Endometrial microvascular endothelial cells (primary cell): Measurements from ENCODE around the gene MAP4K1. TPM values are rescaled to one million over a fixed set of nuclear protein-coding genes. Genes with fewer than 3 reads are reported as not detected.

Source experiments
- in situ Hi-C: cut with HindIII; loops from 2 replicates; pipeline ENCODE4 v1.10.0; 2017; ENCODE audit warnings: low sequenced_read_pairs, low pct_unique_long_range_greater_than_20kb; ENCODE audit errors: inconsistent ontology term
- total RNA-seq: library from RNA; depleted of rRNA; stranded (reverse); fragments of >200 nt; gene quantifications from one replicate; pipeline ENCODE4 v1.2.3, GENCODE V29; 2015; ENCODE audit errors: inconsistent ontology term

The MAP4K1 gene
- total RNA-seq: not detected

- in situ Hi-C loops: no loop called here
Observed at GRCh38 chr19:38617764-38618589, at the start of gene MAP4K1. MAP4K1 (minus strand) TSS chr19:38617953; CDS start chr19:38617895, 58 bp downstream.

- in situ Hi-C loops: no loop called here
Observed at GRCh38 chr19:38666663-38667511, 49.1 kb upstream of the MAP4K1 start.

- in situ Hi-C loops: no loop called here
Observed at GRCh38 chr19:38665950-38666662, 48.4 kb upstream of the MAP4K1 start.

- in situ Hi-C loops: no loop called here
Observed at GRCh38 chr19:38665219-38665931, 47.6 kb upstream of the MAP4K1 start.

GRCh38 chr19:38664503-38665211, 46.9 kb upstream of the MAP4K1 start:
- in situ Hi-C loops: no loop called here

- in situ Hi-C loops: no loop called here
Observed at GRCh38 chr19:38663957-38664502, 46.3 kb upstream of the MAP4K1 start.

- in situ Hi-C loops: no loop called here
Observed at GRCh38 chr19:38663156-38663651, 45.5 kb upstream of the MAP4K1 start.

GRCh38 chr19:38662537-38663155, 44.9 kb upstream of the MAP4K1 start:
- in situ Hi-C loops: no loop called here

- in situ Hi-C loops: no loop called here
Observed at GRCh38 chr19:38661996-38662395, 44.2 kb upstream of the MAP4K1 start.

GRCh38 chr19:38661136-38661535, 43.4 kb upstream of the MAP4K1 start:
- in situ Hi-C loops: no loop called here

- in situ Hi-C loops: no loop called here
Observed at GRCh38 chr19:38660724-38661123, 43.0 kb upstream of the MAP4K1 start.

GRCh38 chr19:38658462-38659306, 40.9 kb upstream of the MAP4K1 start:
- in situ Hi-C loops: no loop called here

GRCh38 chr19:38657633-38658222, 40.0 kb upstream of the MAP4K1 start:
- in situ Hi-C loops: no loop called here

GRCh38 chr19:38656171-38656981, 38.6 kb upstream of the MAP4K1 start:
- in situ Hi-C loops: no loop called here

- in situ Hi-C loops: no loop called here
Observed at GRCh38 chr19:38655148-38655824, 37.5 kb upstream of the MAP4K1 start.
